Measurements from ENCODE around the gene VIM. TPM values are rescaled to one million over a fixed set of nuclear protein-coding genes. Genes with fewer than 3 reads are reported as not detected.
"Not testable (repeated sequence)": the region's sequence is repeated elsewhere in the genome, so short reads cannot be mapped to it uniquely, and the experiment has no call there.

VIM gene
- total RNA-seq, 1 experiment from 2014 or later: 7.2 TPM

GRCh38 chr10:17266549-17266948 is 38.5 kb downstream of the VIM start:
- peaks cover 13 to 19% of the 10 kb centered on the region in 2 experiments; a peak in 2 of 4 replicates for H3K9me3 ChIP-seq (ENCODE audit: control insufficient read depth in 1 of 2, insufficient read depth in 1 of 2, low read depth in 1 of 2, low read length in 2 of 2)
- H3K4me1 ChIP-seq (ENCODE audit: control insufficient read depth in 1 of 2, insufficient read depth in 2 of 2, low read length in 2 of 2); H4K20me1 ChIP-seq (ENCODE audit: insufficient read depth); H3K36me3 ChIP-seq (ENCODE audit: control insufficient read depth in 1 of 2, insufficient read depth in 2 of 2, low read length in 2 of 2); POLR2A ChIA-PET; H3K9me2 ChIP-seq (ENCODE audit: insufficient read depth); BruUV-seq (replicated peaks); H3K9ac ChIP-seq (ENCODE audit: low read length); H3K79me2 ChIP-seq (ENCODE audit: insufficient read depth, low read length); H3K4me3 ChIP-seq (replicated peaks in 1 of 2; ENCODE audit: low read depth in 1 of 2, low read length in 2 of 2); H3K27ac ChIP-seq (ENCODE audit: low read depth, low read length); ATAC-seq; H3K4me2 ChIP-seq (ENCODE audit: low read length); H2AFZ ChIP-seq (ENCODE audit: low read depth, low read length, poor library complexity, severe bottlenecking); H3K27me3 ChIP-seq (ENCODE audit: insufficient read depth, low read length); CTCF ChIA-PET; intact Hi-C loops (cut with micrococcal nuclease); DNase-seq (ENCODE audit: low read depth, low spot score): not testable (repeated sequence)
- RAD21 ChIA-PET (ENCODE audit: low non-redundant PET in 1 of 2, low total read pairs in 2 of 2, uncharacterized antibody in 2 of 2, unreplicated experiment in 2 of 2): interaction anchor here in 1 of 2 experiments (0.6 kb wide), 1 partner anchor 142 kb away, joined by 3 read pairs; no protein-coding TSS in a partner anchor

GRCh38 chr10:17272648-17273047 is 44.6 kb downstream of the VIM start:
- Histone ChIP-seq H3K9me2 (ENCODE audit: insufficient read depth) (no peaks in the 10 kb centered on the region), H4K20me1 (ENCODE audit: insufficient read depth) (no peaks in the 10 kb centered on the region), H3K9me3 (ENCODE audit: control insufficient read depth in 1 of 2, insufficient read depth in 1 of 2, low read depth in 1 of 2, low read length in 2 of 2) (peaks cover 0 to 3% of the 10 kb centered on the region in 2 experiments; a peak in 1 of 4 replicates), H3K4me3 (replicated peaks in 1 of 2; ENCODE audit: low read depth in 1 of 2, low read length in 2 of 2) (no peak overlapping the region), H3K27ac (ENCODE audit: low read depth, low read length) (no peak overlapping the region), H3K79me2 (ENCODE audit: insufficient read depth, low read length) (no peaks in the 10 kb centered on the region), H3K36me3 (ENCODE audit: control insufficient read depth in 1 of 2, insufficient read depth in 2 of 2, low read length in 2 of 2) (no peaks in the 10 kb centered on the region), H3K4me1 (ENCODE audit: control insufficient read depth in 1 of 2, insufficient read depth in 2 of 2, low read length in 2 of 2) (peaks cover 2 to 15% of the 10 kb centered on the region in 2 experiments; a peak in 3 of 4 replicates), H3K9ac (ENCODE audit: low read length) (no peak overlapping the region), H3K4me2 (ENCODE audit: low read length) (peak overlapping the region; percentile 51; the same call in 1 of the 2 replicates), H3K27me3 (ENCODE audit: insufficient read depth, low read length) (no peaks in the 10 kb centered on the region), H2AFZ (ENCODE audit: low read depth, low read length, poor library complexity, severe bottlenecking) (peak overlapping the region; percentile 85)
- DNase-seq (ENCODE audit: low read depth, low spot score) (no peak), ATAC-seq (no peak)
- intact Hi-C loops (cut with micrococcal nuclease): no loop called here
- ChIA-PET POLR2A (no interaction called here), CTCF (no interaction called here), RAD21 (ENCODE audit: low non-redundant PET in 1 of 2, low total read pairs in 2 of 2, uncharacterized antibody in 2 of 2, unreplicated experiment in 2 of 2) (no interaction called here)
- BruUV-seq (replicated peaks): no TSS peak
- TF ChIP-seq ZNF274 (IDR thresholded peaks at IDR 0.05; ENCODE audit: low read depth, low read length) (no peak), ZFX (IDR thresholded peaks at IDR 0.05) (no peak), EZH2 (IDR thresholded peaks at IDR 0.05) (no peak), YY1 (IDR thresholded peaks at IDR 0.05; ENCODE audit: extremely low read depth, insufficient replicate concordance, low read depth, low read length) (no peak), CTCF (IDR thresholded peaks at IDR 0.05 in 2 of 3, conservative IDR thresholded peaks at IDR 0.05 in 1 of 3; ENCODE audit: borderline replicate concordance in 1 of 3, insufficient read depth in 1 of 3, low read depth in 2 of 3, low read length in 2 of 3) (no peak), POLR2AphosphoS5 (IDR thresholded peaks at IDR 0.05; ENCODE audit: low read depth, low read length) (no peak), CBX3 (IDR thresholded peaks at IDR 0.05; ENCODE audit: low read depth) (no peak), CEBPB (IDR thresholded peaks at IDR 0.05; ENCODE audit: low read depth) (no peak), TCF7L2 (IDR thresholded peaks at IDR 0.05; ENCODE audit: borderline replicate concordance, extremely low read depth, insufficient read depth, insufficient read length) (no peak), SIN3A (IDR thresholded peaks at IDR 0.05; ENCODE audit: low read depth) (no peak), FOSL1 (IDR thresholded peaks at IDR 0.05; ENCODE audit: low read depth) (no peak), EGR1 (IDR thresholded peaks at IDR 0.05; ENCODE audit: low read depth) (no peak), ATF3 (IDR thresholded peaks at IDR 0.05) (no peak), REST (IDR thresholded peaks at IDR 0.05; ENCODE audit: low read depth) (no peak), RAD21 (IDR thresholded peaks at IDR 0.05; ENCODE audit: low read depth) (no peak), JUND (IDR thresholded peaks at IDR 0.05) (no peak), EZH2phosphoT487 (IDR thresholded peaks at IDR 0.05; ENCODE audit: borderline replicate concordance) (no peak)

All from HCT116 (cell line).